ENCODE data around the gene ZC3H8.
A peak's percentile ranks its signal among the peaks of the same experiment; 100 is the strongest.
"Not testable (repeated sequence)": the region's sequence is repeated elsewhere in the genome, so short reads cannot be mapped to it uniquely, and the experiment has no call there.

Gene ZC3H8

DNA sequence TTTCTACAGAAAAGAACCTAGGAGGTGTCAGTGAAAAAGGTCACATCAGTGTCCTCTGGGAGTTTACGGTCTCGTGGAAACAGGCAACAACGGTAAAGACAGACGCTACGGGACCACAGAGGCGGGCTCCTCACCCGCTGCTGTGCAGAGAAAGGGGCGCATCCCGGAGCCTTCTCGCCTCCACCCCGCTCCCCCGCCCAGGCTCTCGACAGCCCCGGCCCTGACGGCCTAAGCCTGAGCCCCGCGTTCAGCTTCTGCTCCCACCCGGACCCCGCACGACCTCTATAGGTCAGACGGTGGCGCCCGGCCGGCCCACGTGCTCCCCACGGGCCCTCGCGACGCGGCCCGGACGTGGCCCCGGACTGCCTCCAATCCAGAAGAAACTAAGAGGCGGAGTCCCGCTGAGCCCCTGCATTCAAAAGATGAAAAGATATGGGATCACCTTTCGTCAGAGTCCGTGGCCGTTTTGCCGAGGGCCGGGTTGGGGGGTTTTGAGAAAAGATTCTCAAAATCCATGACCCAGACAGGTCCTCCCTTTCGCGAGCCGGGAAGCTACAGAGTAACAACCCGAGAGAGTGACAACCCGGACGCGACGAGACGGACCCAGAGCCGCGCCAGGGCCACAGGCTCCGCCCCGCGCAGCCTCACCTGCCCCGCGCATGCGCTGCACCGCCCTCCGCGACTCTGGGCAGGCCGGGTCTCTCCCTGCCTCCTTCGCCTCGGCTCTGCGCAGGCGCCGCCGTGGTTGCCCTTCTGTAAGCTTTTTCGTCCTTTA lies at the start of gene ZC3H8:
Gene ZC3H8, minus strand, starts transcription at position 577 of the 775 bp plus-strand sequence. Its CDS starts 61 bp downstream, at position 516.
- peak; percentile 95 for DNase-seq

DNA sequence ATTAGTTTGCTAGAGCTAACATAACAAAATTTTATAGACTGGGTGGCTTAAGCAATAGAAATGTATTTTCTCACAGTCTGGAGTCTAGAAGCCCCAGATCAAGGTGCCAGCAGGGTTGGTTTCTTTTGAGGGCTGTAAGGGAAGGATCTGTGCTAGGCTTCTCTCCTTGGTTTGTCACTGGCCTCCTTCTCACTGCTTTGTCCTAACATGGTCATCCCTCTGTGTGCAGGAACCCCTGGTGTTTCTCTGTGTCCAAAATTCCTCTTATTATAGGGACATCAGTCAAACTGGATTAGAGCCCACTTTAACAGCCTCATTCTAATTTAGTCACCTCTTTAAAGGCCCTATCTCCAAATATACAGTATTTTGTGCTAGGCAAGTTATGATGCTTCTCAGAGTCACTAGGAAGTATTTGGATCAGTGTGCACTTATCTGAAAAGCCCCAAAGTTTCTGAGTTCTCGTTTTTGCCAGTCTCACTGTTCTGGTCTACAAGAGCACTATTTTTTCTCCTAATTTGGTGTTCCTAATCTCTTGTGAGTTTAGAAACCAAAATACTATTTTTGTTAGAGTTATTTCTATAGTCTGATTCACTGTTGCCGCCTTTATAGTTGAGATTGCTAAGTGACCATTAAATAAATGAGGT lies 49.6 kb upstream of the ZC3H8 start:
- DNase-seq: no peak

DNA sequence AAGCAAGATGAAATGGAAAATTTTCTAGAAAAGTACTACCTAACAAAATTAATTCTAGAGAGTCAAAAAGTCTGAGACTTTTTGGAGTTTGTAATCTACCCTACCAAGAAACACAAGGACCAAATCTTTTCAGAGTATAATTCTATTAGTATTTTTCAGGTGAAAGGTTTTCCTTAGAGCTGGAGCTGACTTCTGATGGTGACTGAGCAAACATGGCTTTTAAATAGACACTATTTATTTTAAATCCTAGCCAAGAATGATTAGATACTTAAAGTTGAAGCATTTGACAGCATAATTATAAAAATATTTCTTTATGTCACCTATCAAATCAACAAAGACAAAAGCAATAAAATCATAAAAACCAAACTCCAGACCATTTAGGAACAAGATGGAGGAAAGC lies 47.1 kb upstream of the ZC3H8 start:
- DNase-seq: no peak

DNA sequence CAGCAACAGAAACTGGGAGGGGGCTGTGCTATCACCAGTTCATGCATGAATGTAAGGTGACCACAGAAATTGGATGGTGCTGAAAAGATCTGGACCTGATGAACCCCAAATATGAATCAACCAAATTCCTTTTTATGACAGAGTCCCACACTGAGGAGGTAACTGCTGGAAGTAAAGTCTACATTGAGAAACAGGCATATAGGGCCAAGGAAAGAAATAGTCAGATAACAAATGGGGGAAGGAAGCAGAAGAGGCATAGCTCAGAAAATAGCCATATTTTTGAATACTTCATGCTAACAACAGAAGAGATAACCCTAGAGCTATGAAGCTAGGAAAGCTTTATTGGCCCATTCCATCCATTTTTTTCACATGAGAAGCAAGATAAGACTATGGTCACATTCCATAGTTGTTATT lies 46.3 kb upstream of the ZC3H8 start:
- DNase-seq: no peak

DNA sequence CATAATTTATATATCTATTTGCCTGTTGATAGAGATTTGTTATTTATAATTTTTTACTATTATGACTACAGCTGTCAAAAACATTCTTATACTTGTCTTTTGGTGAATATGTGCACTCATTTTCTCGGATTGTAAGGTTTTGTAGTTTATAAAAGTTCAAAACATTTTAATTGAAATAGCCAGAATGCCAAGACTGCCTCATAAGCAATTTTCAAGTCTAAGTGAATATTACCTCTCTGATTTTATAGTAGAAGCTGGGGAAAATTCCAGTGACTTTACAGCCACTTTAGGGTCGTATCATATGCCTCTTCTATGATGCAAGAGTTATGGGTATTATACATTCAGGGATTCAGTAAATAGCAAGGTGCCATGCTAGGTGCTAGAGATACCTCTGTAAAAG lies 41.6 kb upstream of the ZC3H8 start:
- no peak for DNase-seq

GRCh38 chr2:112295407-112296078 lies 40.7 kb upstream of the ZC3H8 start:
- DNase-seq: no peak

DNA sequence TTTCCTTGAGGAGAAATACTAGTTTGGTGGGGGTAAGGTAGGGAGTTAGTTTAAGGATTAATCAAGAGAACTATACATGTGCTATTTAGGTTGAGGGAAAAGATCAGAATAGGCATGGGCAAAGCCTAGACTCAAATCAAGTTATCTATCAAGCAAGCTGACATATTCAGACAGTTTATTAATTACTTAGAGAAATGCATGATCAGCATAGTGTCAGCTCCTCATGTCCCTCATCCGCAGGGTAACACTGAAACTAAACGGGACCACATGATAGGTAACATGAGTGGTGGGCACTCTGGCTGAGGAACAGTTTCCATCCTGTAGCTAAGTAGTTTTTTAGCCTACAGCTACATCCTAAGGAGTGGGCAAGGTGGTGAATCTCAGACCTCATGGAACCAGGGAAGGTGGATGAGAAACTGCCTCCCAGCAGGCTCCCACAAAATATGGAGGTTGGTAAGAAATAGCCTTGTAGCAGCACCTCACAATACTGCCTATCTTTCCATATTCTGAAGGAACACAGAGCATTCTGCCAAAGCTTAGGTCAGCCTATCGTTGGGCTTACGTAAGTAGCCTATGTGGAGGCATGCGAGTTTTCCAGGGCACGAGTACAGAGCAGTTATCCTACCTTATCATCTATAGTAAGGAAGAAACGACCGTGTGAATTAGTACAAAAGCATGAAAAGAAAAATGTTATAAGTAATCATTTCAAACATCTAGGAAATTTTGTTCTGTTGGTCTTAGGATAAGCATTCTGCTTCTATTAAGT lies 39.0 kb upstream of the ZC3H8 start:
- no peak for DNase-seq

DNA sequence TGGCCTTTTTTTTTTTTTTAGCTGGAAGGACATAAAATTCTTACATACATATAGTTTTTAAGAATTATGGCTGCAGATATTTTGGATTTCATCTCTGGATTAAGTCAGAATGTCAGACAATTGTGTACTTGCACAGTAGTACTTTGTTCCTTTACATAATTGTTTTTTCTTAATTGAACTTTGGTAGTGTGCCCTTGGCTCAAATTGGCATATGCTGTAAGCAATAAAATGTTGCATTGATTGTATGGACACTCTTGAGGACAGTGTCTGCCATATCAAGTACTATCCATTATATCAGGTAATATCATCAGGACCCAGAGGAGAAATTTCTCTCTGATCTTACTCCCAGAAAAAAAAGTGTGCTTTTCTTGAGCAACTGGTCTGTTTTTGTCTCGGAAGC lies 35.8 kb upstream of the ZC3H8 start:
- DNase-seq: no peak

DNA sequence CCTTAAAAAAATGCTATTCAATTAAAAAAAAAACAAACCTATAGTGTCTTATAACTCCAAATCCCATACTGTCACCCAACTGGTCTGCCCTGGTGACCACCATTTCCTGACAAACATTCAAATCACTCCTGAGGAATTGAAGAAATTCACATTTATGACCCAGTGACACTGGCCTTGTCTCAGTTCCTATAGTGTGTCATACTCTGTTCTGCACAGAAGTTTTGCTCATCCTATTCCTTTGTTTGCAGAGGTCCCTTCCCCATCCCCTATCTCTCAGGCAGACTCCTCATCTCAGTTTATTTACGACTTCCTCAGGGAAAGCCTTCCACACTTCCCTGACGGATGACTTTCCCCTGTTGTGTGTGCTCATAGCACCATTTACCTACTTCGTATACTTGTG lies 35.2 kb upstream of the ZC3H8 start:
- DNase-seq: no peak

DNA sequence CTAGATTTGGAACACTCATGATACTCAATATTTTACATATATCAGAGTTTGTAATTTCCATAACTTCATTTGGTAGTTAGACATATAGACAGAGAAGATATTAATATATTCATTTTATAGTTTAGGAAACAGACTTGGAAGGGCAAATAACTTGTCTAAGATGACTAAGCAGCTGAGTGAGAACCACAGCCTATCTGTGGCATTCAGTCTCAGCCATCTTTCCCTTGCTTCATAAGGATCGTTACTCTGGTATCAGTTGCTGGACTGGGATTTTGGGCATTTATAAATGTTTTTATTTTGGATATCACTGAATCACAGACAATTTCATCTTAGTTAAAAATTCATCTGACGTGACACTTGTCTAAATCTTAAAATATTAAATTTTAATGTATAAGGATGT lies 28.7 kb upstream of the ZC3H8 start:
- not testable (repeated sequence) for DNase-seq

- DNase-seq: not testable (repeated sequence)
Observed at GRCh38 chr2:112282066-112282465, 27.2 kb upstream of the ZC3H8 start.

GRCh38 chr2:112277596-112278220 lies 22.9 kb upstream of the ZC3H8 start:
- DNase-seq: no peak

DNA sequence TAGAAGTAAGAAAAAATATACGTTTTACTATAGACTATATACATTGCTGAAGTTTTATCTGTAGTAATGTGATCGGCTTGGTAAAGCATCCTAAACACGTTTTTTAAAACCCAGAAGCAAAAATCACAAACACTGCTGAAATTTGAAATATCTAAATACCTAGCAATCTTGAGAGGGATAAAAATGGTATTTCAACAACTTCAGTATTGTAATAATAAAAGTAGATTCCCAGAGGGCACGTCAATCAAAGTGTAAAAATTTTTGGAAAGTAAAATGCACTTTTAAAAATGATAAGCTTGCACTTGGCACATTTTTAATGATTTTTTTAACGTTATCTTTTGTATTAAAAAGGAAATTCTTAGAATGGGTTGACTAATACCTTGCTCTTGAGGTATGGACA lies 22.1 kb upstream of the ZC3H8 start:
- no peak for DNase-seq

DNA sequence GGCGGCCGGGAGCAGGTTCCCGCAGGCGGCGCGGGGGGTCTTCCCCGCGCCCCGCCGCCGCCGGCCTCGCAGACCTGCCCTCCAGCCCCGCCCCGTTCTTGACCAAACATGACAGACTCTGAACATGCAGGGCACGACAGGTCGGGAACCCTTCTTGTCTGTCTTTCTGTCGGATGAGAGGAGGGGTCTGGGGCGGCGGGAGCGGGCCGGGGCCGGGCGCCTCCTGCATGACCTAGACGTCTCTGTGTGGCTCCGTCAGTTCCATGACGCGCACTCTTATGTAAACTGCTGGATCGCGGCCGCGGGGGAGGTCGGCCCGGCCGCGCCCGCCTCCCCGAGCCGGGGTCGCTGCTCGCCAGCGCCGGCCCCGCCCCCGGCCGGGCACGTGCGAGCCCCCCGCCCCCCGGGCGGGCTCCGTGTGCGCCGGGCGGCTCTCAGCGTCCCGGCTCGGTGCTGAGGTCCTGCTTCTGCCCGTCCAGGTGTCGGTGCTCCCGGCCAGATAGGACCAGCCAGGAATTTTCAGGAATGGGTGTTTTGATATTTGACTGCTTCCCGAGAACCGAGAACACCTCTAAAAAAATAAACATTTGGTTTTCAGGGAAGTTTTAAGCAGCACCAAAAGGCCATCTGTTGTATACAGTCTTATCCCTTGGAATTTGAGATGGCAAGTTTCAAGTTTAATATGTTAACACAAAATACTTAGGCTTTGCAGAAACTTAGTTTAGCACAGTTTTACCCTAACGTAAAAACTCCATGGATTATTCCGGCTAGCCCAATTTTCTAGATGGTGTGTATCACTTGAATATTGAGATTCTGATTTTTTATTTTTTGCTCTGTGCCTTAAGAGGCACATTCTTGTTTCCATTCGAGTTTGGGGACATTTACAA lies 21.3 kb upstream of the ZC3H8 start:
- peak; percentile 83 for DNase-seq

DNA sequence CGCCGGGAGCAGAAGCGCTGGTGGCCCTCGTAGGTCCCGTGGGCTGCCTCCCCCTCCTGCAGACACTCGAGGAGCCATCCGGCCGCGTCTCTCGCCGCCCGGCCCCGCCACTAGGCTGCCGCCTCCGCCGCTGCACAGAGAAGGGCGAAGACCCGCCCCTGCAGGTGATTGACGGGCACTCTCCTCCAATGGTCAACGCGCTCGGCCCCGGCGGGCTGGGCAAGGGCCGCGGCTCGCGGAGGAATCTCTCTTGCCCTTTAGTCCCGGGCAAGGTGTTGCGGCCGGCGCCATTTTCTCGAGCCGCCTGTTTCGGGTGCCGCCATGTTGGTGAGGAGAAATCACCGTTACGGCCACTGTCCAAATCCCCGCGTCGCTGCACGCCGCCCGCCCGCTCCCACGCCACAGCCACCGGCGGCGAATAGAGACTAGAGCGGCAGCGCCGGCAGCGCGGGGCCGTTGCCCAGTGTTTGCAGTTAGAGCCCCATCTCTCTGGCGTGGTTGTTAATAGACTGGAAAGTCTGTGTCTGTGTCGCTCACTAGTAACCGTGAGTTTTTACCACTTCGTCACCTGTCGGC lies 20.6 kb upstream of the ZC3H8 start, which contains the start of gene ZC3H6:
Gene ZC3H6, plus strand, starts transcription at position 287 of the 576 bp plus-strand sequence. CDS start 398 bp downstream, outside the sequence.
- peak; percentile 99 for DNase-seq

- no peak for DNase-seq
Observed at GRCh38 chr2:112273349-112273748, 18.5 kb upstream of the ZC3H8 start.

DNA sequence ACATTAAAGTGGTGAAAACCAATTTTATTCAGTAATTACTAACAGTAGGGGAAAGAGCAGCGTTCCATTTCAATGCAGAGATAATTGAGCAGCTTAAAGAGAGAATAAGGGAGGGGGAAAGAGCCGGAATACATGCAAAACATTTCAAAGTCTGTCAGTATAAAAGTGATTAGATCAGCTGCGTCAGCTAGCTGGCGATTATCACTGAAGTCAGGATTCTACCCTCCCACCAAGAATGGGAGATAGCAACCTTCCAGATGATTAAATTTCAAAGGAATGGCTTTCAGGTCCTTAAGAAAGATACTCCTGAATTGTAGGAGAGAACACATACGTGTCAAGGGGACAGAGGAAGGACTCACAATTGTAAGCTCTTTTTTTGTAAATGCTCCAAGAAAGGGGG lies 17.8 kb upstream of the ZC3H8 start:
- no peak for DNase-seq

DNA sequence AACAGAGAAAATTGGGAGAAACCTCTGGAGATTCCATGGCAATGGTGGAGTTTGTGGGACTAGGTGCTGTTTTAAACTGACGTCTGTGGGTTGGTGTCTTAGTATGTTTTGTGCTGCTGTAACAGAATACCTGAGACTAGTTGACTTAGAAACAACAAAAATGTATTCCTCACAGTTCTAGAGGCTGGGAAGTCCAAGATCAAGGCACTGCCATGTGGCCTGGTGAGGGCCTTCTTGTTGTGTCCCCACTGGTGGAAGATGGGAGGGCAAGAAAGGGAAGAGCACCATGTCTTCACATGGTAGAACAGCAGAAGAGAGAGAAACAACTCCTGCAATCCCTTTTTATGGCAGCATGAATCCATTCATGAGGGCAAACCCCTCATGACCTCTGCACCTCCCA lies 13.7 kb upstream of the ZC3H8 start:
- no peak for DNase-seq

GRCh38 chr2:112262876-112263275 lies 8.0 kb upstream of the ZC3H8 start:
- no peak for DNase-seq

DNA sequence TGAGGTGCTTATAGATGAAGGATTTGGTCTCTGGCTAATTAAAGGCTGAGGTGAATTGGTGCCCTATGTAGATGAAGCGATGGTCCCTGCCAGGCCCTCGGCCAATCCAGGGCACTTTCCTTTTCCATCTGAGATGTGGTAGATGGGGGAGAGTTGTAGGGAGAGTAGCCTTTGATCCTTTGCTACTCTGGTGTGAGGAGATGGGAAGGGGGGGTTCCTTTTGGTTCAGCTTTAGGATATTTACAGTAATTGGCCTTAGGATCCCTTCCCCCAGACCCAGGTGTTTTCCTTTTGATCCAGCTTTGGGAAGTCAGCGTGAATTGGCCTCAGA lies 5.4 kb upstream of the ZC3H8 start:
- no peak for DNase-seq
